ENCODE data around the gene LASP1.
"Not testable (repeated sequence)": the region's sequence is repeated elsewhere in the genome, so short reads cannot be mapped to it uniquely, and the experiment has no call there.

The LASP1 gene

GRCh38 chr17:38930782-38931181, 60.9 kb downstream of the LASP1 start:
- DNase-seq (ENCODE audit: low read depth in 3 of 3) = not testable (repeated sequence)

- DNase-seq (ENCODE audit: low read depth in 3 of 3) = not testable (repeated sequence)
Observed at GRCh38 chr17:38933962-38934361, 64.1 kb downstream of the LASP1 start.

- DNase-seq (ENCODE audit: low read depth in 3 of 3) = no peak
Observed at GRCh38 chr17:38939987-38940386, 70.1 kb downstream of the LASP1 start.

- no peak for DNase-seq (ENCODE audit: low read depth in 3 of 3)
Observed at GRCh38 chr17:38940404-38940803, 70.5 kb downstream of the LASP1 start.

- DNase-seq (ENCODE audit: low read depth in 3 of 3) = no peak
Observed at GRCh38 chr17:38942696-38943334, 73.0 kb downstream of the LASP1 start.

GRCh38 chr17:38943607-38944006, 73.7 kb downstream of the LASP1 start:
- DNase-seq (ENCODE audit: low read depth in 3 of 3) = no peak

GRCh38 chr17:38947189-38947588, 77.3 kb downstream of the LASP1 start:
- DNase-seq (ENCODE audit: low read depth in 3 of 3) = no peak

GRCh38 chr17:38953800-38954199, 83.9 kb downstream of the LASP1 start:
- DNase-seq (ENCODE audit: low read depth in 3 of 3) = not testable (repeated sequence)

- DNase-seq (ENCODE audit: low read depth in 3 of 3) = no peak
Observed at GRCh38 chr17:38958326-38958725, 88.5 kb downstream of the LASP1 start.

GRCh38 chr17:38958756-38959155, 88.9 kb downstream of the LASP1 start:
- no peak for DNase-seq (ENCODE audit: low read depth in 3 of 3)

- no peak for DNase-seq (ENCODE audit: low read depth in 3 of 3)
Observed at GRCh38 chr17:38959508-38959907, 89.7 kb downstream of the LASP1 start.

GRCh38 chr17:38960402-38960801, 90.5 kb downstream of the LASP1 start:
- DNase-seq (ENCODE audit: low read depth in 3 of 3) = no peak

- no peak for DNase-seq (ENCODE audit: low read depth in 3 of 3)
Observed at GRCh38 chr17:38961413-38961812, 91.6 kb downstream of the LASP1 start.

GRCh38 chr17:38967290-38967738, 97.5 kb downstream of the LASP1 start, which contains the start of gene FBXO47:
Gene FBXO47, minus strand, starts transcription at chr17:38967403. Its CDS starts 4,378 bp downstream, at chr17:38963025.
- DNase-seq (ENCODE audit: low read depth in 3 of 3) = peak; percentile 54 to 73 (median 67)

GRCh38 chr17:38969281-38969680, 99.4 kb downstream of the LASP1 start:
- DNase-seq (ENCODE audit: low read depth in 3 of 3) = no peak

GRCh38 chr17:38970128-38970527, 100.3 kb downstream of the LASP1 start:
- no peak for DNase-seq (ENCODE audit: low read depth in 3 of 3)

GRCh38 chr17:38970804-38971203, 100.9 kb downstream of the LASP1 start:
- DNase-seq (ENCODE audit: low read depth in 3 of 3) = no peak
